HepG2 (cell line): Measurements from ENCODE around the gene YIF1A. TPM values are rescaled to one million over a fixed set of nuclear protein-coding genes. Genes with fewer than 3 reads are reported as not detected.

Experiments used
- CREM ChIP-seq, 2 experiments: sonication (generic) in 1 of 2; formaldehyde crosslinking in 1 of 2; IDR thresholded peaks; 2 replicates each; pipeline versions ENCODE4 v1.4.0 to v1.6.1; 2016 to 2020; ENCODE audit warnings: antibody characterized with exemption in 1 of 2, mild to moderate bottlenecking in 1 of 2, missing genetic modification reagents in 1 of 2
- CSRNP1 ChIP-seq: sonication (generic); formaldehyde crosslinking; IDR thresholded peaks from 2 replicates; pipeline ENCODE4 v1.8.1; 2023; ENCODE audit warnings: mild to moderate bottlenecking, missing genetic modification reagents
- DNMT3B ChIP-seq: conservative IDR thresholded peaks from 2 replicates; pipeline ENCODE4 v1.6.1; 2016; ENCODE audit warnings: missing biosample characterization, control low read depth
- HNRNPK ChIP-seq: fragments of 200-400 bp; formaldehyde crosslinking; IDR thresholded peaks from 2 replicates; pipeline ENCODE4 v1.6.1; 2018; ENCODE audit warnings: low read length, low read depth, moderate library complexity, mild to moderate bottlenecking; ENCODE audit not compliant: poor library complexity, severe bottlenecking
- HOXA3 ChIP-seq: sonication (generic); formaldehyde crosslinking; IDR thresholded peaks from 2 replicates; pipeline ENCODE4 v1.5.0; 2020; ENCODE audit warnings: missing genetic modification reagents
- MIER3 ChIP-seq: IDR thresholded peaks from 2 replicates; pipeline ENCODE4 v1.6.1; 2016; ENCODE audit warnings: missing compliant biosample characterization, borderline replicate concordance
- RFXAP ChIP-seq: sonication (generic); formaldehyde crosslinking; IDR thresholded peaks from 2 replicates; pipeline ENCODE4 v1.4.0; 2020; ENCODE audit warnings: missing genetic modification reagents, borderline replicate concordance
- SMAD9 ChIP-seq: sonication (generic); formaldehyde crosslinking; IDR thresholded peaks from 2 replicates; pipeline ENCODE4 v1.5.1; 2020; ENCODE audit warnings: mild to moderate bottlenecking, missing genetic modification reagents
- STAG1 ChIP-seq: sonication (generic); formaldehyde crosslinking; IDR thresholded peaks from 2 replicates; pipeline ENCODE4 v1.4.0; 2020; ENCODE audit warnings: missing genetic modification reagents
- YEATS2 ChIP-seq: sonication (generic); formaldehyde crosslinking; IDR thresholded peaks from 2 replicates; pipeline ENCODE4 v1.4.0; 2020; ENCODE audit warnings: missing genetic modification reagents, borderline replicate concordance
- ZC3H13 ChIP-seq: sonication (generic); formaldehyde crosslinking; IDR thresholded peaks from 2 replicates; pipeline ENCODE4 v1.8.1; 2023; ENCODE audit warnings: mild to moderate bottlenecking, missing genetic modification reagents, moderate library complexity
- ZHX2 ChIP-seq, 2 experiments: sonication (generic) in 1 of 2; formaldehyde crosslinking in 1 of 2; IDR thresholded peaks; 2 replicates each; pipeline versions ENCODE4 v1.6.1 to v1.9.0; 2014 to 2022; ENCODE audit warnings: antibody characterized with exemption in 1 of 2, borderline replicate concordance in 1 of 2, inconsistent platforms in 1 of 2, low read depth in 1 of 2, missing genetic modification reagents in 1 of 2
- ZNF737 ChIP-seq: sonication (generic); formaldehyde crosslinking; IDR thresholded peaks from 2 replicates; pipeline ENCODE4 v1.5.0; 2020; ENCODE audit warnings: missing genetic modification reagents, mild to moderate bottlenecking, borderline replicate concordance
- ZNF761 ChIP-seq: sonication (generic); formaldehyde crosslinking; conservative IDR thresholded peaks from 2 replicates; pipeline ENCODE4 v1.4.0; 2020; ENCODE audit warnings: mild to moderate bottlenecking, missing genetic modification reagents
- polyA plus RNA-seq, 8 experiments: library from polyadenylated mRNA; depleted of rRNA in 3 of 8; stranded (reverse) in 7 of 8; unstranded in 1 of 8; fragments of >200 nt; fragmentation: Illumina TruSeq in 4 of 8; extraction: Trizol in 4 of 8; gene quantifications; 2 replicates each; pipeline versions ENCODE4 v1.2.1 to v1.2.3, GENCODE V29; 2011 to 2016; ENCODE audit warnings: low read depth in 4 of 8, missing spikeins in 1 of 8, mixed read lengths in 1 of 8; ENCODE audit not compliant: insufficient read depth in 1 of 8
- total RNA-seq, 5 experiments: library from RNA; depleted of rRNA; stranded (reverse); fragments of >200 nt; fragmentation: Illumina TruSeq; extraction: Trizol; gene quantifications; 2 replicates each; pipeline ENCODE4 v1.2.3, GENCODE V29; 2016; ENCODE audit warnings: low read depth in 1 of 5
- TF ChIP-seq, protein P1 (sequence below): sonication (generic); formaldehyde crosslinking; IDR thresholded peaks from 2 replicates; pipeline ENCODE4 v1.5.1; 2020; ENCODE audit warnings: mild to moderate bottlenecking, missing genetic modification reagents, moderate library complexity
- TF ChIP-seq, protein P2 (sequence below): sonication (generic); formaldehyde crosslinking; IDR thresholded peaks from 2 replicates; pipeline ENCODE4 v1.9.0; 2021; ENCODE audit warnings: missing genetic modification reagents, mild to moderate bottlenecking, borderline replicate concordance

Gene YIF1A
- total and polyA plus RNA-seq, 2 of the 13 experiments (the other 11 are each of a cell fraction or from before 2014, with no cell fraction given) = 133 to 145 TPM

GRCh38 chr11:66282468-66283455, 6.2 kb downstream of the YIF1A start (continued):
- TF ChIP-seq ZHX2 (IDR thresholded peaks at IDR 0.05; ENCODE audit: low read depth) = no peak
- TF ChIP-seq ZHX2 (CRISPR knock-in tag; IDR thresholded peaks at IDR 0.05; ENCODE audit: borderline replicate concordance) = no peak
- TF ChIP-seq HNRNPK = peak; percentile 83
- no peak; the same call in 1 of the 2 replicates for TF ChIP-seq MIER3 (CRISPR knock-in tag)
- TF ChIP-seq CREM (IDR thresholded peaks at IDR 0.05) = no peak
- TF ChIP-seq CREM (CRISPR knock-in tag; IDR thresholded peaks at IDR 0.05) = no peak
- peak; percentile 60 for TF ChIP-seq STAG1 (CRISPR knock-in tag)
- no peak for TF ChIP-seq SMAD9
- TF ChIP-seq, protein P1, sequence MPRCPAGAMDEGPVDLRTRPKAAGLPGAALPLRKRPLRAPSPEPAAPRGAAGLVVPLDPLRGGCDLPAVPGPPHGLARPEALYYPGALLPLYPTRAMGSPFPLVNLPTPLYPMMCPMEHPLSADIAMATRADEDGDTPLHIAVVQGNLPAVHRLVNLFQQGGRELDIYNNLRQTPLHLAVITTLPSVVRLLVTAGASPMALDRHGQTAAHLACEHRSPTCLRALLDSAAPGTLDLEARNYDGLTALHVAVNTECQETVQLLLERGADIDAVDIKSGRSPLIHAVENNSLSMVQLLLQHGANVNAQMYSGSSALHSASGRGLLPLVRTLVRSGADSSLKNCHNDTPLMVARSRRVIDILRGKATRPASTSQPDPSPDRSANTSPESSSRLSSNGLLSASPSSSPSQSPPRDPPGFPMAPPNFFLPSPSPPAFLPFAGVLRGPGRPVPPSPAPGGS = no peak; the same call in 1 of the 2 replicates
- no peak; the same call in 1 of the 2 replicates for TF ChIP-seq HOXA3
- no peak for TF ChIP-seq ZNF761 (CRISPR knock-in tag)
- no peak for TF ChIP-seq YEATS2 (CRISPR knock-in tag)
- TF ChIP-seq CSRNP1 (CRISPR knock-in tag) = no peak
- no peak for TF ChIP-seq RFXAP
- peak; percentile 53; the same call in 1 of the 2 replicates for TF ChIP-seq ZC3H13 (CRISPR knock-in tag)
- no peak for TF ChIP-seq DNMT3B (CRISPR knock-in tag)
- no peak for TF ChIP-seq ZNF737 (CRISPR knock-in tag)
- TF ChIP-seq, protein P2, sequence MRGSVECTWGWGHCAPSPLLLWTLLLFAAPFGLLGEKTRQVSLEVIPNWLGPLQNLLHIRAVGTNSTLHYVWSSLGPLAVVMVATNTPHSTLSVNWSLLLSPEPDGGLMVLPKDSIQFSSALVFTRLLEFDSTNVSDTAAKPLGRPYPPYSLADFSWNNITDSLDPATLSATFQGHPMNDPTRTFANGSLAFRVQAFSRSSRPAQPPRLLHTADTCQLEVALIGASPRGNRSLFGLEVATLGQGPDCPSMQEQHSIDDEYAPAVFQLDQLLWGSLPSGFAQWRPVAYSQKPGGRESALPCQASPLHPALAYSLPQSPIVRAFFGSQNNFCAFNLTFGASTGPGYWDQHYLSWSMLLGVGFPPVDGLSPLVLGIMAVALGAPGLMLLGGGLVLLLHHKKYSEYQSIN (CRISPR knock-in tag) = no peak
